ENCODE measurements around the gene PAFAH1B1.
"Not testable (repeated sequence)": the region's sequence is repeated elsewhere in the genome, so short reads cannot be mapped to it uniquely, and the experiment has no call there.

PAFAH1B1 gene

DNA sequence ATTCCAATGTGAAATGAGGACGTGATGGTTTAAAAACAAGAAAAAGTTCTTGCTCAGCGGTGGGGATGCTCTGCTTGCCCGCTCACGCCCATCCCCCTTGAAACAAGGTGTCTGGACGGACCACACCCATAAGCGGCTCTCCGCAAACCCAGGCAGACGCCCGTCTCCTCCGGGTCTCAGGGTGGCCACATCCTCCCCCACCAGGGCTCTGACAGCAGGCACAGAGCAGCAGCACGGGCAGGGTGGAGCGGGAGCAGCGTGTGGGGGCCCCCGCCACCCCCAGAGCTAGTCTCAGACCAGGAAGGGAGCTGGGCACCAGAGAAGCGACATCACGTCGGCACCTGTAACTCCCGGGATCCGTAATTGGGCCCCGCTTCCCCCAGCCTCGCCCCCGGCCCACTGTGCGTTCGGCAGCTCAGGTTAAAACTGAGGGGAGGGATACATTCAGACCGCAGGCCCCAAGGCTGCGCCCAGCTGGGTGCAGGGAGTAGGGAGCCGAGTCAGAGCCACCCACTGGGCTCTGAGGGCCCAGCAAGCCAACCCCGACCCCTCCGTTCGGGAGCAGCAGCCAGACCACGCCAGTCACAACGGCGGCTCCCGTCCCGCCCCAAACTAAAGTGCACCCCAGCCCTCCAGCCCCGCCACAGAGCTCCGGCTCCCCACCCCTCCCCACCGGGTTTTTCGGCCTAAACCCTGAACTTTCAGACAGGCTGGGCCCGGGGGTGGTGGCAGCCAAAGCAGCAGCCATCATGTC is 96.1 kb downstream of the PAFAH1B1 start:
- no peak for DNase-seq (ENCODE audit: low read depth)

DNA sequence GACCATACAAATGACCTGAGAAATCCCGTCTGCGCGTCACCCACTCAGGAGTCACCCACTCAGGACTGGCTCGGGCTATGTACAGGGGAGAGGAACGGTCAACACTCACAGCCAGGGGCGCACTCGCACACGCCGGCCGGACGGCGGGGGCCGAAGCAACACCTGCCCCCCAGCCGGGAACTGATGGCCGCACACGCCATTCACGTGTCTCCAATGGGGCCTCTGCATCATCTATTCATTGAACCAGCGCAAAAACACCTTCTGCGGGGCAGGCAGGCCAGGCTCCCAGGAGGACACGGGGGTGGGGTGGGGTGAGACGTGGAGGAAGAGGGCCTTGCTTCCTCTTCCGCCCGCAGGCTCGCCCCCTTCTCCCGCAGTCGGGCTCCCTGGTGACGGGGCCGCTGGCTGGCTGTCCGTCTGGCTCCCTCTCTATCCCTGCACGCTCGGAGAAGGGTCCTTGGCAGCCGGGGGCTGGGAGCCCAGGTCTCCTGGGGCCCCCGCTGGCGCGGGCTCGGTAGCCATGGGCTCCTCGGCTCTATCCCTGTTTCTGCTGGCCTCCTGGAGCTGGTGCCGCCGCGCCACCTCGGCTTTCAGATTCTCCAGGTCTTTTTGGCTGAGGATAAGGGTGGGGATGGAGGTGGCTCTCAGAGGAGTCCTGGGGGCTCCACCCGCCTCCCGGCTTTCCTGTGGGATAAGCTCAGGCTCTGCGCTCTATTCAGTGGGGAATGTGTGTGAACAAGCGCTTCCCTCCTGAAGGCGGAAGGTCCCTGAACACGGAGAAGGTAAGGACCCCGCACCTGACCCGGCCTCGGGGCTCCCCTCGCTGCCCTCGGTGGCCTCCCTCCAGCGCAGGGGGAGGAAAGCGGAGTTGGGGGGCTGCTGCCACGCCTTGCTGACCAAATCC is 97.0 kb downstream of the PAFAH1B1 start:
- no peak for DNase-seq (ENCODE audit: low read depth)

- no peak for DNase-seq (ENCODE audit: low read depth)
These were observed 97.8 kb downstream of the PAFAH1B1 start for GRCh38 chr17:2691069-2691871.

DNA sequence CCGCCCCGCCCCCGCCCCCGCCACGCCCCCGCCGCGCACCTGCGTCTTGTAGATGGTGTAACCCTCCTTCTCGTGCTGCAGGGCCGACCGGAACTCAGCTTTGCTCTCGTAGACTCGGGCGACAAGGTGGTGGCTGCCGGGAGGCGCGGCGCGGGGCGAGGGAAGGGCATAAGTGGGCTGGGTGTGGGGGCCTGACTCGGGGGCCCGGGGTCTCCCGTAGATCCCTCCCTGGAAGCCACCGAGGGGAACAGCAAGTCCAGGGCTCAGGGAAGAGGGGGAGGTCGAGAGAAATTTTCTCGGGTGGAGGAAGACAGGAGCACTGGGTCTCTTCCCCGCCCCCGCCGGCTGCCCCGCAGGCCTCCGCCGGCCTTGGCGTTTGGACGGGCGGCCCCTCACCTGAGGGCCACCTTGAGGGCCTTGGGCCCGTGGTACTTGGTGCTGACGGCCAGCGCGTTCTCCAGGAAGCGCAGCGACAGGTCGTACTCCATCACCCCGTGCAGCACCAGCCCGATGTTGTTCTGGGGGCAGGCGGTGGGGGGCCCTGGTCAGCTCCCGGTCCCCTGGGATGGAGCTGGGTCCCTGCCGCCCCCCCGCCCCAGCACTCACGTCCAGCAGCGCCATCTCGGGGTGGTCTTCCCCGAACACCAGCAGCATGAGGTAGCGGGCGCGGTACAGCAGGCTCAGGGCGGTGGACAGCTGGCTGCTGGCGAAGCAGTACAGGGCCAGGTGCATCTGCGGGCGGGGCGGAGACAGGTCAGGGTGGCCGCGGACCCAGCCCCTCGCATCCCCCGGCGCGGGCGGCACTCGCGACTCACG is 98.7 kb downstream of the PAFAH1B1 start:
- DNase-seq (ENCODE audit: low read depth), result no peak

DNA sequence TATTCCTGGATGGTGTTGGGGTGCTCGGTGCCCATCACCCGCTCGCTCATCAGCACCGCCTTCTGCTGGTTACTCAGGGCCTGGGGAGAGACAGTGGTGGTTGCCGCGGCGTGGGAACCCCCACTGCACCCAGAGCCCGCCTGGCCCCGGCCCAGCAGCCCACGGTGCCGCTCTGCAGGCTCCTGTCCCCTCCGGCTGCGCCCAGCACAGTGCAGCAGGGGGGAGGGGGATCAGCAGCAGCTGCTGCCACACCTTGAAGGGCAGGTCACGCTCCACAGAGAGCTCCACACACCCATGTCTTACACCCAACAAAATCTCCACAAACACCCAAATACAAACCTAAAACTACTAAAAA is 99.3 kb downstream of the PAFAH1B1 start:
- no peak for DNase-seq (ENCODE audit: low read depth)

DNA sequence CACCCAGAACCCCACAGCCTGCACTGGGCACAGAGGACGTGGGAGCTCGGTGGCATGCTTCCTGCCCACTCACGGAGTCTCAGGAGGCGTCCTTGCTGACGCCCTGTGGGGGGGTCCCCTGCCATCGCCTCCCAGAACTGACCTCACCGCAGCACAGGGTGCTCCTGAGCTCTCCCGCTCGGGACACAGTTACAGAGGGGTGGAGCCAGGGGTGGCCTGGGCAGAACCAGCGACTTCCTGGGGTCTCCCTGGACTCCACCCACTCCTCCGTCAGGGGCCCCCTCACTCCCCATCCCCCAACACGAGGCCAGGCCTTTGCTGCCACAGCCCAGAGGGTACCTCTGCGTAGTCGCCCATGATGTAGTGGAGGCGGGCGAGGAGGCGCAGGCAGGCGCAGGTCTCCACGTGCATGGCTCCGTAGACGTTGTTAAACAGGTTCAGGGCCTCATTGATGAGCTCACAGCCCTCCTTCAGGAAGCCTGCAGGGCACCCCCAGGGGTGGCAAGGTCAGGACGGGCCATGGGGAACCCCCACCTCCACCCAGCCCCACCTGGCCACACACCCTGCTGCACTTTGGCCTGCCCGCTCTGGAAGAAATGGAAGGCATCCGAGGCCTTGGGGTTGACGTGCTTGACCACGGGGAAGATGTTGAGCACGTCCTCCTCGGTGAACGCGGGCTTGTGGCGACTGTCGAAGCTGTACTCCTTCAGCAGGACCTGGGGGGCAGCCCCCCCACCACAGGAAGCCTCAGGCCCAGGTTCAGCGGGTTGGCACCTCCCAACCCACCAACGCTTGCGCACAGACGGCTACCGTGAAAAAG is 100.3 kb downstream of the PAFAH1B1 start:
- DNase-seq (ENCODE audit: low read depth), result no peak

DNA sequence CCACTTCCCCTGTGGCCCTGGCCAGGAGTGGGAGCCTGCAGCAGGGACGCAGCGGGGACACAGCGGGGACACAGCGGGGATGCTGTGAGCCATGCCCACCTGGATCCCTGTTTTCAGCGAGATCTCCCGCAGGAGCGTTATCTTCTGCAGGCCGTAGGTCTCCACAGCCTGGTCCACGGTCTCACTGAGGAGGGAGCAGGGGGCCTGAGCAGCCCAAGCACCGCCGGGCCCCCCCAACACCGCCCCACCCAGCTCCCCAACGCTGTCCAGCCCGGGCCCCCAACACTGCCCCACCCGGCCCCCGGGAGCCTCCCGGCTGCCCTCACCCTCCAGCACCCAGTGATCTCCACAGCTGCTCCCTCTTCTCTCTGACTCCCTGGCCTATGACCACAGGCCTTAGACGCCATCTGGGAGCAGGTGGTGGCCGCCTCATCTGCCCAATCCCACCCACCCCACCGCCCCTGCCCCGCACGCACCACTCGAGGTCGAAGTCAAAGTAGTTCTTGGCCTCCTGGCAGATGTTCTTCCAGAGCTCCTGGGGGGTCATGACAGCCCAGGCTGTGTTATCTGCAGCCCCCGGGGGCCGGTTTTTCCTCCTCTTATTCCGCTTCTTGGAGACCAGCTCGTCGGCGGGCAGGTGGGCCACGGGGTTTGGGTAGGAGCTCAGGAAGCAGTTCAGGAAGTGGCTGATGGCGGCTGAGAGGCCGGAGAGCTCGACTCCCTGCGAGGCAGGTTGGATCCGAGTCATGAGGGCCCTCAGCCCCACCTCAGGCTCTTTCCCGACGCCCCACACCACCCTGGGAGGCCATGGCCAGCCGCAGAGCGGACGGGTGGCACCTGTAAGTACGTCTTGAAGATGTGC is 101.2 kb downstream of the PAFAH1B1 start:
- DNase-seq (ENCODE audit: low read depth), result no peak

DNA sequence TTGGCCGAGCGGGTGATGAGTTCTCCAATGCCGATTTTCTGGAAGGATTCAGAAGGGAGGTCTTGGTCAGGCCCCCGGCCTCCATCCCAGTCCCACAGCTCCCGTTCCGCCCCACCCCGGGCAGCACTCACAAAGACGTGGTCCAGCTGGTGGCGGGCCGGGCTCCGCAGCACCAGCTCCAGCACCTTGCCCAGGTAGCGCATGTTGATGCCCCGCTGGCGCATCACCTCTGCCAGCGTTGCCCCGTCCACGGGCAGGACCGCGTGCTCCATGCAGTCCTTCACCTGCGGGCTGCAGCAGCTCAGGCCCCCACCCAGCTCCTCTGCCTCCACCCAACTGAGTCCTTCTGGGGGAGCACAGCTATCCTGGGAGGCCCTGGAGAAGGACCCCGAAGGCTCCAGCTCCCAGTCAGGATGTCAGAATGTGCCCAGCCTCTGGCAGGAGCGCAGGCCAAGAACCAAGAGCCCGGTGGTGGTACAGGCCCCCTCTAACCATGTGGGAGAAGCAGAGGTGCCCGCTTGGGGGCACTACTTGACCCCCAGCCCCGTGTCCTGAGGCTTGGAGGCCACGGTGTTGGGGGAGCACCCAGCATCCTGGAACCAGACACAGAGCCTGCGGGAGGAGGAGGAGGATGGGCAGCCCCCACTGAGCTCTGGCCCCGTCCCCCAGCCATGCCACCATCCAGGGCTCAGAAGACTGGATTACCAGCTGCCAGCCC is 101.9 kb downstream of the PAFAH1B1 start:
- DNase-seq (ENCODE audit: low read depth), result no peak

DNA sequence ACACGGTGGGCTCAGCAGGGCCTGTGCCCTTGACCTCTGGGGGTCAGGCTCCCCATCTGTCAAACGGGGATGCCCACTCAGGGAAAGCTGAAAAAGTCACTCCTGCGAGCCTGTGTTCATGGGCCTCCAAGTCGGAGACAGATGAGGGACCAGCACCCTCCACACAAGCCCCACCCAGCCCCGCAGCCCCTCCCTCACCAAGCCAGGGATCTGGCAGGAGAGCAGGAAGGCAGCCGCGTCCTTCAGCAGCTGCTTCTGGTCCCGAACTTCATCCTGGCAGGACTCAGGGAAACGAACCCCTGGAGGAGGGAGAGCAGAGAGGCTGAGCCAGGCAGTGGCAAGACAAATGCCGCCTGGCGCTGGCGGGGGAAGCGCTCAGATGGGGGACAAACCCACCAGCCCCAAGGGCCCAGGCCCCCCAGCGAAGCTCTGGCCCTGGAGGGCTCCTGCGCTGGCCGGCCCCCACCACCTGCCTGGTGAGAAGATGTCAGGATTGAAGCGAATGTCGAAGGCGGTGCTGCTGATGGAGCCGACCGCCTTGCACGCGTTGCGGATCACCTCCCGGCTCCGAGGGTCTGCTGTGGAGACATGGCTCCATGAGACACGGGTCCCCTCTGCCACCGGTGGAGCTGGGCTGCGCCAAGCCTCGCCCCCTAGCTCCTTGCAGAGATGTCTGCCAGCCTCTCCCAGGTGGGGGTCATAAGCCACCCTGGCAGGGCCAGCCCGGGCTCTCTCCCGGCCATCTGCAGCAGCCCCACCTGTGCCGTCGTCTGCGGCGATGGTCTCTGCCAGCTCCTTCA is 102.7 kb downstream of the PAFAH1B1 start:
- DNase-seq (ENCODE audit: low read depth), result no peak

DNA sequence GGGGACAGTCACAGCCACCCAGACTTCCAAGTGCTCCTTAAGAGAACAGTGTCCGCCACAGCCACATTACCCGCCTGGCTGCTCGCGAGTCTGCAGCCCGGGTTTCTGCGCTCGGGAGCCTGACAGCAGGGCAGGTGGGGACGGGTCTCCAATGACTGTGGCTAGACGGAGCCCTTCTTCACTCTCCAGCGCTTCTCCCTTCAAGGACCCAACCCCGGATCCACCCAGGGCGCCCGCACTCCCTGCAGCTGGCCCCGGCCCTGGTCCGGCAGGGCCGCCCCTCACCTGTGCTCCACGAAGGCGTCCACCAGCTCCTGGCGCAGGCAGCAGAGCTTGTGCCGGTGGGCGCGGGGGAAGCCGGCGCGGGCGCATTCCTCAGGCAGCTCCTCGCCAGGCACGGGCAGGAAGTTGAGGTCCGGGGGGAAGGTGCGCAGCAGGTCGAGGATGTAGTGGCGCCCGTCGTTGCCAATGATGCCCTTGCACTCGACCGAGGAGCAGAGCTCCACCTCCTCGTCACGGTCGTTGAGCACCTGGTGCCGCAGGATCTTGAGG is 104.2 kb downstream of the PAFAH1B1 start:
- no peak for DNase-seq (ENCODE audit: low read depth)

GRCh38 chr17:2699216-2699805 is 105.9 kb downstream of the PAFAH1B1 start:
- DNase-seq (ENCODE audit: low read depth), result not testable (repeated sequence)

GRCh38 chr17:2700030-2700490 is 106.6 kb downstream of the PAFAH1B1 start:
- DNase-seq (ENCODE audit: low read depth), result no peak

GRCh38 chr17:2700491-2701141 is 107.2 kb downstream of the PAFAH1B1 start:
- DNase-seq (ENCODE audit: low read depth), result no peak

- DNase-seq (ENCODE audit: low read depth), result no peak
These were observed 107.9 kb downstream of the PAFAH1B1 start for GRCh38 chr17:2701161-2701995.

DNA sequence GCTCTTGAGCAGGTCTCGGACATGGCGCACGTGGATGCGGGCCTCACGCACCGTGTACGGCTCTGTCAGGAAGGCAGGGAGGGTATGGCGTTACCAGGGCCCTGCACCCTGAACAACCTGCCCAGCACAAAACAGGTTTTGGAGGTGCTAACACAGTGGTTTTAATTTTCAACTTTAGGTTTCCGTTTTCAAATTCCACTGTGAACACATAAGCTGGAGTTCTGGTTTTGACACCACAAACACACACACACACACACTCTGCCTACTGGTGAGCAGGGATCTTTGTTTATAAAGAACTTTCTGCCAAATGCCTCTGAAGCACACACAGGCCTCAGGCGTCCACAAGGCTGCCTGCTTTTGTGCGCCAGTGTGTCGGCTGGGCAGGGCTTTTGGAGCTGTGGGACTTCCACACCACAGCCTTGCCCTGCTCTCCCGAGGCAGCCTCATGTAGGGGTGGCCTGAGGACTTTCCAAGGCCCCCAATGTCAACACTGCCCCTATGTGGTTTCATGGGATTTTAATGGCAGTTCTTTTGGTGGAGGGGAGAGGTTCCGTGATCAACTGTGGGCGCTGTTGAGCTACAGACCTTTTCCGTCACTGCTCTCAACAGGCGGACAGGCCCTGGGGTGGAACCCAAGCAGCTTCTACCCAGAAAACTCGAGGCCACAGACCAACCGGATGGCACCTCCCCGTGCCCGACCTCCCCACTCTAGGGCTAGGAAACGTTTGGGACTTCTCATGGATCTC is 108.7 kb downstream of the PAFAH1B1 start:
- DNase-seq (ENCODE audit: low read depth), result no peak

Data from stimulated activated CD8-positive, alpha-beta memory T cell treated with anti-CD3 and anti-CD28 coated beads, Interleukin-15, amount 100 ng/mL, for 24 hours (primary cell).